CD4-positive, alpha-beta T cell (primary cell): ENCODE data around the gene SORBS1. TPM values are rescaled to one million over a fixed set of nuclear protein-coding genes. Genes with fewer than 3 reads are reported as not detected.

ENCODE experiments used
- ATAC-seq: fragments of 200-7000 bp; cut with Tn5 transposase; one replicate; pipeline ENCODE4 v1.10.0; 2022; ENCODE audit warnings: mild to moderate bottlenecking; ENCODE audit not compliant: poor library complexity
- CTCF ChIA-PET: fragments of 350-600 bp; sonication (Branson Sonifier 250); formaldehyde crosslinking; loops from one replicate; lab custom pipeline; 2021; ENCODE audit warnings: antibody characterized with exemption, inconsistent platforms; lab: Charles Lee
- POLR2A ChIA-PET: fragments of 350-600 bp; sonication (Branson Sonifier 250); formaldehyde crosslinking; loops from one replicate; lab custom pipeline; 2021; ENCODE audit warnings: antibody characterized with exemption, inconsistent platforms; lab: Charles Lee
- DNase-seq, 14 experiments: peaks; one replicate each; pipeline ENCODE4 v3.0.0-alpha.2; 2013 to 2020; ENCODE audit warnings: mixed read lengths in 2 of 14
- H3K27ac ChIP-seq, 2 donors: one replicate each; pipeline versions ENCODE4 v1.5.1 to v1.7.0; 2013; ENCODE audit warnings: low read length in 2 of 2, low read depth in 1 of 2, mild to moderate bottlenecking in 1 of 2
- H3K27me3 ChIP-seq, 2 experiments: 1 replicate in 1 of 2; 2 replicates in 1 of 2; pipeline versions ENCODE4 v1.6.1 to v1.7.0; 2013; ENCODE audit warnings: low read length in 2 of 2, control low read depth in 1 of 2, mild to moderate bottlenecking in 1 of 2, moderate library complexity in 1 of 2; ENCODE audit not compliant: insufficient read depth in 2 of 2, control insufficient read depth in 1 of 2
- H3K36me3 ChIP-seq: one replicate; pipeline ENCODE4 v1.6.1; 2013; ENCODE audit warnings: low read length, control low read depth; ENCODE audit not compliant: insufficient read depth
- H3K4me1 ChIP-seq: one replicate; pipeline ENCODE4 v1.6.1; 2013; ENCODE audit warnings: low read length, control low read depth; ENCODE audit not compliant: insufficient read depth
- H3K4me3 ChIP-seq: one replicate; pipeline ENCODE4 v1.5.1; 2013; ENCODE audit warnings: mild to moderate bottlenecking, low read length, moderate library complexity
- H3K9me3 ChIP-seq, 2 experiments: 1 replicate in 1 of 2; 2 replicates in 1 of 2; pipeline versions ENCODE4 v1.6.1 to v1.7.0; 2013; ENCODE audit warnings: low read length in 2 of 2, mild to moderate bottlenecking in 2 of 2, control low read depth in 1 of 2, moderate library complexity in 1 of 2; ENCODE audit not compliant: control insufficient read depth in 1 of 2, insufficient read depth in 1 of 2
- H3K27ac Mint-ChIP-seq: one replicate; pipeline ENCODE4 v1.8.0; 2020; ENCODE audit warnings: mixed read lengths
- H3K27me3 Mint-ChIP-seq: one replicate; pipeline ENCODE4 v1.8.0; 2021; ENCODE audit warnings: mixed read lengths
- H3K36me3 Mint-ChIP-seq: one replicate; pipeline ENCODE4 v1.8.0; 2021; ENCODE audit warnings: low read depth, mixed read lengths
- H3K4me1 Mint-ChIP-seq: one replicate; pipeline ENCODE4 v1.8.0; 2021; ENCODE audit warnings: low read depth, mixed read lengths
- H3K4me3 Mint-ChIP-seq: one replicate; pipeline ENCODE4 v1.8.0; 2020; ENCODE audit warnings: mild to moderate bottlenecking, mixed read lengths
- H3K9me3 Mint-ChIP-seq: one replicate; pipeline ENCODE4 v1.8.0; 2020; ENCODE audit warnings: mixed read lengths
- intact Hi-C, 2 experiments: fragments of 100-400 bp; cut with DNase I in 1 of 2; cut with micrococcal nuclease in 1 of 2; formaldehyde crosslinking; loops; one replicate each; pipeline versions ENCODE4 v1.15.1 to v1.9.0; 2023 to 2025; cut with DNase I, micrococcal nuclease
- total RNA-seq, 174 experiments: library from RNA in 2 of 174; stranded (reverse) in 2 of 174; gene quantifications; one replicate each; pipeline ENCODE4 v1.2.3 and lab custom pipeline; 2021 to 2026
- TF ChIP-seq, protein P1 (sequence below): fragments of 200-600 bp; IDR thresholded peaks from one replicate; pipeline ENCODE4 v1.8.0; 2022; ENCODE audit warnings: antibody characterized with exemption, mild to moderate bottlenecking

The SORBS1 gene
- total RNA-seq, 2 experiments from 2014 or later, result 1.4 to 1.8 TPM

DNA sequence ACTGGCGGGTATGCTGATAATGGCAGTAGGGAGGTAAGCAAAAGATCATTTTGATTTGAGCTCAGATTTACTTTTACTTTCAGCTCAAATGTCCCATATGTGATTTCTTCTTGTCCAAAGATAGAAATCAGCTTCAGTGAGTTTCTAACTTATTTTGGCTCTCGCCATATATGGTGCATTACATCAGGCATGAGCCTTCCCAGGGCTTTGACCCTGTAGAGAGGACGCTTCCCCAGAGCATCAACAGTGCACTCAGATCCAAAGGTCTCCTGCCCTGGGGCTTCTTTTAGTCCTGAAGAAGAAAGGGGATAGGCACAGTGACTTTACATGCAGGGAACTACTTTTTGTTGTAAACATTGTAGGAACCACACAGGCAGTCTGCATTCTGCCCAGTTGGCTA lies 141.8 kb downstream of the SORBS1 start:
- intact Hi-C loops, result no loop called here
- POLR2A ChIA-PET, result interaction anchor here (1.0 kb wide), 1 partner anchor 11 kb away, joined by 3 read pairs; no protein-coding TSS in a partner anchor
- CTCF ChIA-PET, result no interaction called here
- ATAC-seq, result no peak
- H3K27me3 ChIP-seq, result no peaks in the 10 kb centered on the region
- Mint-ChIP-seq H3K4me3 (no peak overlapping the region), H3K36me3 (no peaks in the 10 kb centered on the region), H3K27ac (no peak overlapping the region), H3K9me3 (no peaks in the 10 kb centered on the region), H3K27me3 (no peaks in the 10 kb centered on the region), H3K4me1 (no peaks in the 10 kb centered on the region)
- H3K27ac ChIP-seq, result no peak overlapping the region
- no peaks in the 10 kb centered on the region for H3K9me3 ChIP-seq
- DNase-seq, result no peak
- TF ChIP-seq, protein P1, sequence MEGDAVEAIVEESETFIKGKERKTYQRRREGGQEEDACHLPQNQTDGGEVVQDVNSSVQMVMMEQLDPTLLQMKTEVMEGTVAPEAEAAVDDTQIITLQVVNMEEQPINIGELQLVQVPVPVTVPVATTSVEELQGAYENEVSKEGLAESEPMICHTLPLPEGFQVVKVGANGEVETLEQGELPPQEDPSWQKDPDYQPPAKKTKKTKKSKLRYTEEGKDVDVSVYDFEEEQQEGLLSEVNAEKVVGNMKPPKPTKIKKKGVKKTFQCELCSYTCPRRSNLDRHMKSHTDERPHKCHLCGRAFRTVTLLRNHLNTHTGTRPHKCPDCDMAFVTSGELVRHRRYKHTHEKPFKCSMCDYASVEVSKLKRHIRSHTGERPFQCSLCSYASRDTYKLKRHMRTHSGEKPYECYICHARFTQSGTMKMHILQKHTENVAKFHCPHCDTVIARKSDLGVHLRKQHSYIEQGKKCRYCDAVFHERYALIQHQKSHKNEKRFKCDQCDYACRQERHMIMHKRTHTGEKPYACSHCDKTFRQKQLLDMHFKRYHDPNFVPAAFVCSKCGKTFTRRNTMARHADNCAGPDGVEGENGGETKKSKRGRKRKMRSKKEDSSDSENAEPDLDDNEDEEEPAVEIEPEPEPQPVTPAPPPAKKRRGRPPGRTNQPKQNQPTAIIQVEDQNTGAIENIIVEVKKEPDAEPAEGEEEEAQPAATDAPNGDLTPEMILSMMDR, result no peak
- H3K4me1 ChIP-seq, result no peaks in the 10 kb centered on the region
- no peaks in the 10 kb centered on the region for H3K36me3 ChIP-seq
- H3K4me3 ChIP-seq, result no peak overlapping the region

DNA sequence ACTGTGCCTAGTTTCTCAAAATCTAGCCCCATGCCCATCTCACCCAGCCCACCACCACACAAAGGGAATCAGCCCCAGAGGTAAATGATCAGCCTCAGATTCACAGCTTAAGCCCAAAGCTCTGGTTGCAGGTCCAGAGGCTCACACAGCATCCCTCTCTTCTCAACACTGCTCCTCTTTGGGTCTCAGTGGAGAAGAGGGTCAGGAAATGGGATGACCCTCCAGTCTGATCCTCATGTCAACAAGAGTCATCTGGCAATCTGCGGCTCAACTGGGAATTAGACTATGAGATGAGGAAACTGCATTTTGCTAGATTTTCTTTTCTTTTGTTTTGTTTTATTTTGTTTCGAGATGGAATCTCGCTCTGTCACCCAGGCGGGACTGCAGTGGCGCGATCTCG lies 144.2 kb downstream of the SORBS1 start:
- H3K27ac ChIP-seq, result no peak overlapping the region
- Mint-ChIP-seq H3K4me3 (no peak overlapping the region), H3K4me1 (no peaks in the 10 kb centered on the region), H3K9me3 (no peaks in the 10 kb centered on the region), H3K27me3 (no peaks in the 10 kb centered on the region), H3K27ac (no peak overlapping the region), H3K36me3 (no peaks in the 10 kb centered on the region)
- H3K27me3 ChIP-seq, result no peaks in the 10 kb centered on the region
- no peak overlapping the region for H3K4me3 ChIP-seq
- POLR2A ChIA-PET, result no interaction called here
- CTCF ChIA-PET, result no interaction called here
- no peaks in the 10 kb centered on the region for H3K36me3 ChIP-seq
- DNase-seq, result no peak
- intact Hi-C loops, result no loop called here
- no peaks in the 10 kb centered on the region for H3K9me3 ChIP-seq
- TF ChIP-seq, protein P1, result no peak
- ATAC-seq, result no peak
- no peaks in the 10 kb centered on the region for H3K4me1 ChIP-seq

DNA sequence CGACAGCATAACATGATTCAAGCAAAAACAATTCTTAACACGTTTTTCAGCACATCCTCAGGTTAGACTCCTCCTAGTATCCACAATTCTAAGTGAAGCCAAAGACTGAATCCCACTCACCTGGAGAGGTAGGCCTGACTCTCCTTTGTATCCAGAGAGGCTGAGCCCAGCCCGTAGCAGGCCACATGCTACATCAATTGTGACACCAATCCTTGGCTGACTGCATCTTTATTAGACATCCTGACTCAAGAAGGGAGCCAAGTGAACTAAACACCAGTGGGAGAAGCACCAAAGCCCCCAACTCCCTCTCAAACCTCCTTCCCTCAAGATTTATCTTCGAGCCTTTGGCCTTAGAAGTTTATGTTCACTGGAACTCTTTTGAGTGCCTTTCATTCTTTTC lies 144.9 kb downstream of the SORBS1 start:
- no peak overlapping the region for H3K4me3 ChIP-seq
- CTCF ChIA-PET, result no interaction called here
- H3K27me3 Mint-ChIP-seq, result no peaks in the 10 kb centered on the region
- no peaks in the 10 kb centered on the region for H3K9me3 ChIP-seq
- no peaks in the 10 kb centered on the region for H3K36me3 ChIP-seq
- intact Hi-C loops, result no loop called here
- no peaks in the 10 kb centered on the region for H3K36me3 Mint-ChIP-seq
- no peaks in the 10 kb centered on the region for H3K27me3 ChIP-seq
- POLR2A ChIA-PET, result no interaction called here
- no peak overlapping the region for H3K4me3 Mint-ChIP-seq
- no peak overlapping the region for H3K27ac ChIP-seq
- H3K9me3 Mint-ChIP-seq, result no peaks in the 10 kb centered on the region
- TF ChIP-seq, protein P1, result no peak
- no peak for DNase-seq
- no peaks in the 10 kb centered on the region for H3K4me1 ChIP-seq
- ATAC-seq, result no peak
- H3K27ac Mint-ChIP-seq, result no peak overlapping the region
- H3K4me1 Mint-ChIP-seq, result no peaks in the 10 kb centered on the region
